PFSK-1 (cell line): ENCODE data around the gene AMPD2.

Source experiments
- POLR2AphosphoS5 ChIP-seq: IDR thresholded peaks from 2 replicates; pipeline ENCODE4 v1.6.1; 2012; ENCODE audit warnings: low read depth, mild to moderate bottlenecking, control low read depth, low read length, moderate library complexity
- REST ChIP-seq, 2 experiments: IDR thresholded peaks; 2 replicates each; pipeline versions ENCODE4 v1.6.1 to v1.8.0; 2011 to 2012; ENCODE audit warnings: low read depth in 2 of 2, low read length in 2 of 2, control low read depth in 1 of 2, inconsistent platforms in 1 of 2, mild to moderate bottlenecking in 1 of 2, moderate library complexity in 1 of 2; ENCODE audit not compliant: insufficient read depth in 1 of 2
- TAF1 ChIP-seq: IDR thresholded peaks from 2 replicates; pipeline ENCODE4 v1.6.1; 2012; ENCODE audit warnings: low read length, control low read depth, borderline replicate concordance; ENCODE audit not compliant: insufficient read depth

DNA sequence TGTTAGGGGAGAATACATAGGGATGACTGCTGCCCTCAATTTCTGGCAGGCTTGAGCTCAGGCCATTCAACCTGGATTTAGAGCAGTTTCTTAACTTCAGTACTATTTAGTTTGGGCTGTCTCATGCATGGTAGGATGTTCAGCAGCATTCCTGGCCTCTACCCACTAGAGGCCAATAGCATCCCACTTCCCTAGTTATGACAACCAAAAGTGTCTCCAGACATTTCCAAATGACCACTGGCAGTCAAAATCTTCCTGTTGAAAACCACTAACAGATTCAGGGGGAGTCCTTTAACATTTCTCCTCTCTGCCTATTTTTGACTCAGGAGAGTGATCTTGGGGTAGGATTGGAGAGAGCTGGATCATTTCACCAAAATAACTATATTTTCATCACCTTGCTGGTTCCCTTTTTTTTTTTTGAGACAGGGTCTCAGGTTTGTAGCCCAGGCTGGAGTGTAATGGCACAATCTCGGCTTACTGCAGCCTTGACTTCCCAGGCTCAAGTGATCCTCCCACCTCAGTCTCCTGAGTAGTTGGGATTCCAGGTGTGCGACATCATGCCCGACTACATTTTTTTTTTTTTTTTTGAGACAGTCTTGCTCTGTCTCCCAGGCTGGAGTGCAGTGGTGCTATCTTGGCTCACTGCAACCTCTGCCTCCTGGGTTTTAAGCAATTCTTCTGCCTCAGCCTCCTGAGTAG lies 8.9 kb upstream of the AMPD2 start:
- no peak for TF ChIP-seq POLR2AphosphoS5
- TF ChIP-seq REST (IDR thresholded peaks at IDR 0.05; ENCODE audit: insufficient read depth in 1 of 2, low read depth in 2 of 2, low read length in 2 of 2): no peak
- no peak for TF ChIP-seq TAF1
